ENCODE results near the gene CHIC2.

Gene CHIC2

DNA sequence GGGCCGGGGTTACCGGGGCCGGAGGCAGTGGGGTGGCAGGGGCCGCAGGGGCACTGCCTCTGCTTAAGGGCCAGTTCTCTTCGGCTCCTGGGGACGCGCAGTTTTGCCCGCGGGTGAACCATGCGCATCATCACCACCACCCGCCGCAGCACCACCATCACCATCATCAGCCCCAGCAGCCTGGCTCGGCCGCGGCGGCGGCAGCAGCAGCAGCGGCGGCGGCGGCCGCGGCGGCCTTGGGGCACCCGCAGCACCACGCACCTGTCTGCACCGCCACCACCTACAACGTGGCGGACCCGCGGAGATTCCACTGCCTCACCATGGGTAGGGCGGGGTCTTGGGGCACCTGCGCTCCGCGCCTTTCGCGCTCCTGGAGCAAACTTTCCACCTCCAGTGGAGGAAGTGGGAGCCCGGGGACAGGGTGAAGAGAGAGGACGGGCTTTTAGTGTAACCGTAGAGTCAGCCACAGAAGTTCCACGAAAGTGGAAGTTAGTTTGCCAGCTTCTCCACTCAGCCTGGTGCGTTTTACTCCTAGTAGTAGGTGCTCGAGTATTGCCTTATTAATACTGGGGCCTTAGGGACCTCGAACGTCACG, 36.3 kb upstream of the CHIC2 start:
- FAIRE-seq (peak; percentile 35), DNase-seq (ENCODE audit: insufficient read length, low spot score) (no peak)
- no peak for TF ChIP-seq PAX5 (IDR thresholded peaks at IDR 0.05; ENCODE audit: insufficient read depth, low read length, severe bottlenecking)
- no peak for TF ChIP-seq SPI1 (IDR thresholded peaks at IDR 0.05; ENCODE audit: low read depth, low read length)
- no peak for TF ChIP-seq POLR2A (IDR thresholded peaks at IDR 0.05; ENCODE audit: low read depth, low read length)
- no peak for TF ChIP-seq TAF1 (IDR thresholded peaks at IDR 0.05; ENCODE audit: low read depth, low read length)
- TF ChIP-seq POLR2AphosphoS5 (IDR thresholded peaks at IDR 0.05; ENCODE audit: low read depth, low read length): no peak
- no peak for TF ChIP-seq POU2F2 (IDR thresholded peaks at IDR 0.05; ENCODE audit: low read depth, low read length)

DNA sequence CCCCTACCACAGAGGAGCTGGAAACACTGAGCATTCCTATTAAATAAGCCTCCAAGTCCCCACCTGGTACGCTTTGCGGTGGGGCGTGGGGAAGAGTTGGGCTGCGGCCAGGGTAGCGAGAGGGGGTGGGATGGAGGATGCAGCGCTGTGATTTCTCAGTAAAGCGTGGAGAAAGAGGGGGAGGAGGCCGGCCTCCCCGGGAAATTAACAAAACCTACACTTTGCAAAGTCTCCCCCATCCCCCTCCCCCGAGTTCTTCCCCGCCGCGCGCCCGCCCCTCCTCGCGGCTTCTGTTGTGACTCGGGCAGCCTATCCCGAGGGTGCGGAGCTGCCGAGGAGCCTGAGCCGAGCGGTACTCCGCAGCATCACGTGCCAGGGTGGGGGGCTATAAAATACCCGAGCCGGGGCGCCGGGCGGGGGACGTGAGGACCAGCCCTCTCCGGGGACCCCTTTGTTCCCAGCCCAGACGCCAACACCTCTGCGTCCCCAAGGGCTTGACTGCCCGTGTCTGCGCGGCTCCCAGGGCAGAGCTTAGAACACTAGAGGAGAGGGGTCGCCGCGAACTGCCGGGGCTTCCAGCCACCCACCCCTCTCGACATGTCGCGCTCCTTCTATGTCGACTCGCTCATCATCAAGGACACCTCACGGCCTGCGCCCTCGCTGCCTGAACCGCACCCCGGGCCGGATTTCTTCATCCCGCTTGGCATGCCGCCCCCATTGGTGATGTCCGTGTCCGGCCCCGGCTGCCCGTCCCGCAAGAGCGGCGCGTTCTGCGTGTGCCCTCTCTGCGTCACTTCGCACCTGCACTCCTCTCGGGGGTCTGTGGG, 35.6 kb upstream of the CHIC2 start, which contains the start of gene GSX2:
TSS of gene GSX2 (plus strand) at position 416 of the 827 bp plus-strand sequence. CDS start at position 598, 182 bp downstream.
- TF ChIP-seq SPI1 (IDR thresholded peaks at IDR 0.05; ENCODE audit: low read depth, low read length): no peak
- no peak for TF ChIP-seq POU2F2 (IDR thresholded peaks at IDR 0.05; ENCODE audit: low read depth, low read length)
- no peak for TF ChIP-seq POLR2AphosphoS5 (IDR thresholded peaks at IDR 0.05; ENCODE audit: low read depth, low read length)
- TF ChIP-seq TAF1 (IDR thresholded peaks at IDR 0.05; ENCODE audit: low read depth, low read length): no peak
- no peak for TF ChIP-seq PAX5 (IDR thresholded peaks at IDR 0.05; ENCODE audit: insufficient read depth, low read length, severe bottlenecking)
- no peak for TF ChIP-seq POLR2A (IDR thresholded peaks at IDR 0.05; ENCODE audit: low read depth, low read length)
- DNase-seq (ENCODE audit: insufficient read length, low spot score) (no peak), FAIRE-seq (no peak)

DNA sequence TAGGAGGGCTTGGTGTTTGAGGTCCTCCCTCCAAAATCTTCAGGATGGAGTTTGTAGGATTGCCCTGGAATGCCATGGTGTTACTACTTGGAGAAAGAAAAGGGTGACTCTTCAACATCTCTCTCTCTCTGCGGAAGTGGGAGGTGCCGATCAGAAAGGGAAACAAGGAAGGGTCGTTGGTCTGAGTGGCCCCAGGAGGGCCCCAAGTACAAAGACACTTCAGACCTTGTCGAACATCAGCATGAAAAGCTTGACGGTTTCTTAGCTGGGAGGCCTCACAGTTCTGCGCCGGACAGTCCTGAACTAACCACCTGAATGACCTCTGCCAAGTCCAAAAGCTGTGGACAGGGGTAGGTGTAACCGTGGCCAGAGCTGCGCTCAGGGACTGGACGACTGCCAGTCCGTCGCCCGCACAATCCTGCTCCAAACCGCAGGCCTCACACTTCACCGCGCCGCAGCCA, 34.9 kb upstream of the CHIC2 start:
- no peak for TF ChIP-seq SPI1 (IDR thresholded peaks at IDR 0.05; ENCODE audit: low read depth, low read length)
- no peak for TF ChIP-seq POU2F2 (IDR thresholded peaks at IDR 0.05; ENCODE audit: low read depth, low read length)
- no peak for TF ChIP-seq POLR2AphosphoS5 (IDR thresholded peaks at IDR 0.05; ENCODE audit: low read depth, low read length)
- TF ChIP-seq POLR2A (IDR thresholded peaks at IDR 0.05; ENCODE audit: low read depth, low read length): no peak
- TF ChIP-seq TAF1 (IDR thresholded peaks at IDR 0.05; ENCODE audit: low read depth, low read length): no peak
- TF ChIP-seq PAX5 (IDR thresholded peaks at IDR 0.05; ENCODE audit: insufficient read depth, low read length, severe bottlenecking): no peak
- no peak for FAIRE-seq
- no peak for DNase-seq (ENCODE audit: insufficient read length, low spot score)

DNA sequence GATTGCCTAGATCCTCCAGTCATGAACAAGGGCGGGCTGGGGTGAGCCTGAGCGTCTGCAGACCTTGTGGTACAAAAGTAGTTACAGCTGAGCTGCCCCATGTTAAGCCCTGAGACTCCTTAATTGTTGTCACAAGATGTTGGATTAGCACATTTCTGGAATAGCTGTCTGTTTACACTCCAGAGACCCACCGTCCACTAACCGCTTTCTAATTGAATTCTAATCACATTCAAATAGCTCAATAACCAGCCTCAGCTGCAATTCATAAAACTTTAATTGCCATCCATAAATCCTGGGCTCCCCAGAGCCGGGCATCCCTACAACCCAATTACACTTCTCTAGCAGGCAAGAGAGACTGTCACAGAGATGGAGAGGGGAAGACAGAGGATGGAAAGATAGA, 34.0 kb upstream of the CHIC2 start:
- no peak for FAIRE-seq
- TF ChIP-seq TAF1 (IDR thresholded peaks at IDR 0.05; ENCODE audit: low read depth, low read length): no peak
- no peak for TF ChIP-seq POLR2AphosphoS5 (IDR thresholded peaks at IDR 0.05; ENCODE audit: low read depth, low read length)
- no peak for TF ChIP-seq PAX5 (IDR thresholded peaks at IDR 0.05; ENCODE audit: insufficient read depth, low read length, severe bottlenecking)
- TF ChIP-seq SPI1 (IDR thresholded peaks at IDR 0.05; ENCODE audit: low read depth, low read length): no peak
- no peak for TF ChIP-seq POU2F2 (IDR thresholded peaks at IDR 0.05; ENCODE audit: low read depth, low read length)
- TF ChIP-seq POLR2A (IDR thresholded peaks at IDR 0.05; ENCODE audit: low read depth, low read length): no peak
- no peak for DNase-seq (ENCODE audit: insufficient read length, low spot score)

DNA sequence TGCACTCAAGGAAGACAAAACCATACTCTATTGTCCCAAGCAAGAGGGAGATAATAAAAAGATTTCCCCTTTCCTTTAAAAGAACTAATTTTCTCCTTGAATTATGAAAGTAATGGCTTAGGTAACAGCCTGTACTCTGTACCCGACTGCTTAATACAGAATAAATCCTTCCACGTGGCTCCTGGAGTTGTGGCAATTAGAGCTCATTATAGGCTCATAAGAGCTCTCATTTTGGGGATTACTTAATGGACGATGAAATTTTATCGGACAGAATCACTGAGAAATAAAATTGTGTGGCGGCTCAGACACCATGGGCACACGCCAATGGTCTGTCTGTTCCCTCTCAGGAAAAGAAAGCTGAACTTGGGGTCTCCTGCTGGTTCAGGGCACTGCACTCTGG, 32.7 kb upstream of the CHIC2 start:
- FAIRE-seq (no peak), DNase-seq (ENCODE audit: insufficient read length, low spot score) (no peak)
- no peak for TF ChIP-seq POLR2AphosphoS5 (IDR thresholded peaks at IDR 0.05; ENCODE audit: low read depth, low read length)
- TF ChIP-seq SPI1 (IDR thresholded peaks at IDR 0.05; ENCODE audit: low read depth, low read length): no peak
- TF ChIP-seq TAF1 (IDR thresholded peaks at IDR 0.05; ENCODE audit: low read depth, low read length): no peak
- TF ChIP-seq POU2F2 (IDR thresholded peaks at IDR 0.05; ENCODE audit: low read depth, low read length): no peak
- no peak for TF ChIP-seq PAX5 (IDR thresholded peaks at IDR 0.05; ENCODE audit: insufficient read depth, low read length, severe bottlenecking)
- no peak for TF ChIP-seq POLR2A (IDR thresholded peaks at IDR 0.05; ENCODE audit: low read depth, low read length)

DNA sequence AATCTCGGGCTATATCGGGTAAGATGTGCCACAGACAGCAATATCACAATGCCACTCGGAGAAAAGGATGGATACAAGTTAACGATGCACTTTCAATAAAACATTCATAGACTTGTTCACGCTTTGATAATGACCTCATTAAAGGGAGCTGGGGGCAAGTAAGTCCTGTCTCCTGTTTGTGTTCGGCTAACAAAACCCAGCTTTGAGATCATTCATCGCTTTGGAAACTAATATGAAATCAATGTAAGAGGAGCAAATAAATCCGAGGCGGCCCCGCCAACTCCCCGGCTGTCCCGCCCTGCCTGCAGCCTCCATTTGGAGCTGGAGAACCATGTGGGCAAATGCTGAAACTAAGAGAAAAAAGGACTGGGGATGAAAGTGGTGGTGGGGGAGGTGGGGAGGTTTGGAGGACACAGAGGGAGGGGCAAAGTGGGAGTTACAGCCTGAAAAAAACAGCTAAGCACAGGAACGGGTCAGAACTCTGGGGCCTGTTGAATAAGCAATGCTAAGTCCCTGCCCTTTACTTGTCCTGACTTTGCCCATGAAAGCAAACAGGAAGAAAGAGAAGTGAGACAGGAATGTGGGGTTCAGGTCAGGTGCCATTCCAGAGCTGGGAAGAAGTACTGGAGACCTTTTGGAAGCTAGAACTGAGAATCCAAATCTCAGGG, 32.0 kb upstream of the CHIC2 start:
- no peak for FAIRE-seq
- no peak for DNase-seq (ENCODE audit: insufficient read length, low spot score)
- TF ChIP-seq POLR2A (IDR thresholded peaks at IDR 0.05; ENCODE audit: low read depth, low read length): no peak
- no peak for TF ChIP-seq POLR2AphosphoS5 (IDR thresholded peaks at IDR 0.05; ENCODE audit: low read depth, low read length)
- TF ChIP-seq TAF1 (IDR thresholded peaks at IDR 0.05; ENCODE audit: low read depth, low read length): no peak
- no peak for TF ChIP-seq SPI1 (IDR thresholded peaks at IDR 0.05; ENCODE audit: low read depth, low read length)
- no peak for TF ChIP-seq POU2F2 (IDR thresholded peaks at IDR 0.05; ENCODE audit: low read depth, low read length)
- no peak for TF ChIP-seq PAX5 (IDR thresholded peaks at IDR 0.05; ENCODE audit: insufficient read depth, low read length, severe bottlenecking)

DNA sequence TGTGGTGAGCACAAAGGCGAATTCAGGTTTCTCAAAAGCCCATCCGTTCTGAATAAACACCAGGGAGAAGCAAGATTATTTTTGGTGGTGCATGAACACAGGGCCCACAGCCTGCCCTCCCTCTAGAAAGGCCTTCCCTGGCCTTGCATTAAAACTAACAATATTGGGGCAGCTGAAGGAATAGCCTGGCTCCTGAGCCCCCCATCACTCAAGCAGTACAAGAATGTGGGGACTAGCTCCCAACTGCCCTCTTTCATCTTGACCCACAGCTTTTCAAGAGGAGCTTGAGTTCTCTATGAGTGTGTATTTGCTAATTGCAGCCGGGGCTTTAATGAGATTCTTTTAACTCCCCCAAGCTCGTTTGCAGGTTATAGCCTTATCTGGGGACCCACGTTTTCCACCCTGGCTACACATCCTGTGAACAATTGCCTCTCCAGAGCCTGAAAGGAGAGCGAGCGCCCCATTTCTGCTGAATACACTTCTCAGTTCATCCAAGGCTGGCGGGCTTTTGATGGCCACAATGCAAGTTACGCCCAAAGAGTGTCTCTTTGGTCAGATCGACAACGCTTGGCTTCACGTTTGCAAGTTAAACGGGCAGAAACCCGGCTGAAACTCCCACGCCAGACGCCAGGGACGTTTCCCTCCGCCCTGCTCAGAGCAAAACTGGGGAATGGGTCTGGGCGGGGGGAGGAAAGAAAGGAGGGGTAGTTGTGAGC, 30.9 kb upstream of the CHIC2 start:
- FAIRE-seq: no peak
- no peak for DNase-seq (ENCODE audit: insufficient read length, low spot score)
- TF ChIP-seq POU2F2 (IDR thresholded peaks at IDR 0.05; ENCODE audit: low read depth, low read length): no peak
- no peak for TF ChIP-seq TAF1 (IDR thresholded peaks at IDR 0.05; ENCODE audit: low read depth, low read length)
- TF ChIP-seq PAX5 (IDR thresholded peaks at IDR 0.05; ENCODE audit: insufficient read depth, low read length, severe bottlenecking): no peak
- TF ChIP-seq POLR2A (IDR thresholded peaks at IDR 0.05; ENCODE audit: low read depth, low read length): no peak
- no peak for TF ChIP-seq POLR2AphosphoS5 (IDR thresholded peaks at IDR 0.05; ENCODE audit: low read depth, low read length)
- TF ChIP-seq SPI1 (IDR thresholded peaks at IDR 0.05; ENCODE audit: low read depth, low read length): no peak

DNA sequence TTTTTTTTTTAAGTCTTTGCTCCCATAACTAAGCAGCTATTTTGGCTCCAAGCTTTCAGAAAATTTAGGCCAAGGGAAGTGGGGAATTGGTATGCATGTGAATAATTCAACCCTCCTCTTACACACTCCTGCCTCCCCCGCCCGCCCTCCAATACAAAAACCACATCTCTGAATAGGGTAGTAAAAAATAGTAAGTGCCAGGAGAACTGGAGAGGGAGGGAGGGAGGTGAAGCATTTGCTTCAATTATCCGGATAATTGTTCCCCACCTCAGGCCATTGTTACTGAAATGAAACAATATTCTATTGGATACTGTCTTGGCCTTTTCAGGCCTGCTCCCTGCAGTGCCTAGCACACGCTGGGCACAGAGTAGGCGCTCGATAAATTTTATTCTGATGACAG, 30.0 kb upstream of the CHIC2 start:
- DNase-seq (ENCODE audit: insufficient read length, low spot score): no peak
- TF ChIP-seq SPI1 (IDR thresholded peaks at IDR 0.05; ENCODE audit: low read depth, low read length): no peak
- no peak for TF ChIP-seq POLR2AphosphoS5 (IDR thresholded peaks at IDR 0.05; ENCODE audit: low read depth, low read length)
- no peak for TF ChIP-seq TAF1 (IDR thresholded peaks at IDR 0.05; ENCODE audit: low read depth, low read length)
- TF ChIP-seq POU2F2 (IDR thresholded peaks at IDR 0.05; ENCODE audit: low read depth, low read length): no peak
- TF ChIP-seq PAX5 (IDR thresholded peaks at IDR 0.05; ENCODE audit: insufficient read depth, low read length, severe bottlenecking): no peak
- no peak for FAIRE-seq
